H1 (cell line): ENCODE results near the gene TOM1L2. TPM values are rescaled to one million over a fixed set of nuclear protein-coding genes. Genes with fewer than 3 reads are reported as not detected.

ENCODE experiments used
- CTCF ChIA-PET: fragments of 300-600 bp; sonication (Branson Sonifier 250); formaldehyde crosslinking; loops from one replicate; lab custom pipeline; 2021; ENCODE audit not compliant: partially characterized antibody; lab: Charles Lee
- POLR2A ChIA-PET: fragments of 300-600 bp; sonication (Branson Sonifier 250); formaldehyde crosslinking; loops from one replicate; lab custom pipeline; 2021; ENCODE audit warnings: inconsistent platforms; ENCODE audit not compliant: partially characterized antibody; lab: Charles Lee
- DNase-seq, 2 experiments: peaks; one replicate each; pipeline versions ENCODE4 v3.0.0 to v3.0.0-alpha.2; 2010 to 2022; ENCODE audit warnings: low spot score in 2 of 2, low read depth in 1 of 2, mixed read lengths in 1 of 2
- FAIRE-seq: peaks from 2 replicates; lab custom pipeline; 2011; peaks lifted over from hg19 to GRCh38; lab: Jason Lieb, UNC
- H2AFZ ChIP-seq: 2 replicates; pipeline ENCODE4 v1.8.1; 2012; ENCODE audit warnings: low read length, inconsistent platforms
- H2AK5ac ChIP-seq: 2 replicates; pipeline ENCODE4 v1.6.1; 2013; ENCODE audit warnings: low read depth, low read length
- H2BK120ac ChIP-seq: replicated peaks from 2 replicates; pipeline ENCODE3; 2013; ENCODE audit warnings: low read depth, low read length, inconsistent platforms
- H2BK12ac ChIP-seq: 2 replicates; pipeline ENCODE4 v1.6.1; 2013; ENCODE audit warnings: low read depth, low read length
- H2BK15ac ChIP-seq: 2 replicates; pipeline ENCODE4 v1.6.1; 2013; ENCODE audit warnings: low read length
- H2BK20ac ChIP-seq: 2 replicates; pipeline ENCODE4 v1.6.1; 2013; ENCODE audit warnings: low read length
- H2BK5ac ChIP-seq: 2 replicates; pipeline ENCODE4 v1.6.1; 2013; ENCODE audit warnings: low read depth, low read length
- H3K14ac ChIP-seq: 2 replicates; pipeline ENCODE4 v1.6.1; 2013; ENCODE audit warnings: inconsistent platforms; ENCODE audit not compliant: insufficient read length
- H3K18ac ChIP-seq: 2 replicates; pipeline ENCODE4 v1.6.1; 2013; ENCODE audit warnings: low read length; ENCODE audit errors: extremely low read depth
- H3K23ac ChIP-seq: 2 replicates; pipeline ENCODE4 v1.6.1; 2013; ENCODE audit warnings: inconsistent platforms; ENCODE audit not compliant: insufficient read length
- H3K23me2 ChIP-seq: 2 replicates; pipeline ENCODE4 v1.6.1; 2013; ENCODE audit warnings: low read depth, low read length
- H3K27ac ChIP-seq: 2 replicates; pipeline ENCODE4 v1.6.1; 2011; ENCODE audit warnings: low read depth, low read length, inconsistent platforms
- H3K27me3 ChIP-seq, 4 experiments: replicated peaks in 1 of 4; 1 replicate in 1 of 4; 2 replicates in 3 of 4; pipeline versions ENCODE4 v1.6.1 to v1.8.1; 2011 to 2013; ENCODE audit warnings: low read length in 3 of 4, mild to moderate bottlenecking in 3 of 4, inconsistent platforms in 2 of 4, mixed read lengths in 2 of 4, moderate library complexity in 1 of 4; ENCODE audit not compliant: control insufficient read depth in 3 of 4, insufficient read depth in 3 of 4; ENCODE audit errors: extremely low read depth in 1 of 4
- H3K36me3 ChIP-seq, 4 experiments: 2 replicates each; pipeline versions ENCODE4 v1.6.1 to v1.8.1; 2011 to 2013; ENCODE audit warnings: mild to moderate bottlenecking in 4 of 4, low read length in 3 of 4, moderate library complexity in 2 of 4, control low read depth in 1 of 4, inconsistent platforms in 1 of 4; ENCODE audit not compliant: insufficient read depth in 4 of 4, control insufficient read depth in 2 of 4
- H3K4ac ChIP-seq: replicated peaks from 2 replicates; pipeline ENCODE3; 2013; ENCODE audit warnings: low read length, low read depth, mixed read lengths, inconsistent platforms; ENCODE audit not compliant: insufficient read length
- H3K4me1 ChIP-seq, 4 experiments: replicated peaks in 1 of 4; 1 replicate in 1 of 4; 2 replicates in 3 of 4; pipeline versions ENCODE4 v1.6.1 to v1.8.1; 2011 to 2013; ENCODE audit warnings: low read length in 3 of 4, inconsistent platforms in 2 of 4, mixed read lengths in 1 of 4; ENCODE audit not compliant: insufficient read depth in 4 of 4, control insufficient read depth in 3 of 4
- H3K4me2 ChIP-seq, 2 experiments: 2 replicates each; pipeline versions ENCODE4 v1.6.1 to v1.8.1; 2011 to 2013; ENCODE audit warnings: low read depth in 2 of 2, low read length in 2 of 2, control low read depth in 1 of 2, inconsistent platforms in 1 of 2, mild to moderate bottlenecking in 1 of 2; ENCODE audit not compliant: insufficient read depth in 1 of 2
- H3K4me3 ChIP-seq, 4 experiments: fragments of 200-600, 300-600 bp in 1 of 4; sonication (generic), shearing (Covaris generic), sonication (Bioruptor Twin) in 1 of 4; 2 replicates each; pipeline versions ENCODE4 v1.5.1 to v1.8.1; 2011 to 2016; ENCODE audit warnings: low read length in 4 of 4, low read depth in 3 of 4, control low read depth in 2 of 4, inconsistent platforms in 2 of 4, mild to moderate bottlenecking in 2 of 4, mixed read lengths in 1 of 4, moderate library complexity in 1 of 4; ENCODE audit not compliant: insufficient read depth in 2 of 4; ENCODE audit errors: extremely low read depth in 1 of 4
- H3K56ac ChIP-seq: replicated peaks from 2 replicates; pipeline ENCODE3; 2013; ENCODE audit warnings: low read depth, mild to moderate bottlenecking, mixed read lengths, low read length, inconsistent platforms; ENCODE audit not compliant: insufficient read length
- H3K79me1 ChIP-seq: 2 replicates; pipeline ENCODE4 v1.6.1; 2013; ENCODE audit warnings: low read depth, low read length, control low read depth
- H3K79me2 ChIP-seq, 2 experiments: 2 replicates each; pipeline versions ENCODE4 v1.6.1 to v1.8.1; 2012 to 2013; ENCODE audit warnings: low read length in 2 of 2, mild to moderate bottlenecking in 2 of 2, inconsistent platforms in 1 of 2; ENCODE audit not compliant: insufficient read depth in 2 of 2, control insufficient read depth in 1 of 2
- H3K9ac ChIP-seq, 4 experiments: replicated peaks in 1 of 4; 1 replicate in 1 of 4; 2 replicates in 3 of 4; pipeline versions ENCODE4 v1.6.1 to v1.8.1; 2011 to 2013; ENCODE audit warnings: low read depth in 3 of 4, low read length in 3 of 4, control low read depth in 2 of 4, mild to moderate bottlenecking in 2 of 4, moderate library complexity in 2 of 4, inconsistent platforms in 1 of 4; ENCODE audit errors: extremely low read depth in 1 of 4
- H3K9me3 ChIP-seq, 2 experiments: 2 replicates each; pipeline versions ENCODE4 v1.6.1 to v1.8.1; 2012 to 2013; ENCODE audit warnings: mild to moderate bottlenecking in 2 of 2, moderate library complexity in 2 of 2, control low read depth in 1 of 2, inconsistent platforms in 1 of 2, low read depth in 1 of 2, low read length in 1 of 2, mixed read lengths in 1 of 2; ENCODE audit not compliant: insufficient read depth in 2 of 2
- H4K20me1 ChIP-seq, 2 experiments: replicated peaks in 1 of 2; 2 replicates each; pipeline versions ENCODE3 to v1.8.1; 2011 to 2013; ENCODE audit warnings: inconsistent platforms in 2 of 2, low read length in 2 of 2, mild to moderate bottlenecking in 1 of 2; ENCODE audit not compliant: insufficient read depth in 2 of 2, control insufficient read depth in 1 of 2
- H4K5ac ChIP-seq: 2 replicates; pipeline ENCODE4 v1.6.1; 2013; ENCODE audit warnings: low read length, low read depth, mixed read lengths, inconsistent platforms; ENCODE audit not compliant: insufficient read length
- H4K8ac ChIP-seq: 2 replicates; pipeline ENCODE4 v1.8.0; 2013; ENCODE audit warnings: mild to moderate bottlenecking, moderate library complexity, low read length, inconsistent platforms; ENCODE audit not compliant: insufficient read depth; ENCODE audit errors: extremely low read depth
- H4K91ac ChIP-seq: replicated peaks from 2 replicates; pipeline ENCODE3; 2013; ENCODE audit warnings: low read length, mixed read lengths, inconsistent platforms; ENCODE audit not compliant: insufficient read length
- BCL11A ChIP-seq, 2 experiments: IDR thresholded peaks; one replicate each; pipeline ENCODE4 v1.6.1; 2011; ENCODE audit warnings: low read depth in 2 of 2, low read length in 2 of 2, mild to moderate bottlenecking in 2 of 2
- HDAC2 ChIP-seq, 2 experiments: fragments of 300-600 bp in 1 of 2; sonication (generic) in 1 of 2; IDR thresholded peaks; 2 replicates each; pipeline ENCODE4 v1.6.1; 2011 to 2012; ENCODE audit warnings: low read depth in 2 of 2, low read length in 2 of 2, mild to moderate bottlenecking in 2 of 2, moderate library complexity in 2 of 2, borderline replicate concordance in 1 of 2, inconsistent platforms in 1 of 2
- KDM4A ChIP-seq: IDR thresholded peaks from one replicate; pipeline ENCODE4 v1.7.1; 2012; ENCODE audit warnings: low read depth, mild to moderate bottlenecking, moderate library complexity, low read length, inconsistent platforms; ENCODE audit not compliant: severe bottlenecking
- NANOG ChIP-seq: IDR thresholded peaks from 2 replicates; pipeline ENCODE4 v1.6.1; 2011; ENCODE audit warnings: low read length, low read depth, mild to moderate bottlenecking, inconsistent platforms; ENCODE audit not compliant: insufficient read depth, poor library complexity, severe bottlenecking
- NRF1 ChIP-seq: IDR thresholded peaks from 2 replicates; pipeline ENCODE4 v1.6.1; 2011; ENCODE audit warnings: mild to moderate bottlenecking, low read depth, low read length, improper control_type of control experiment
- POLR2AphosphoS5 ChIP-seq: IDR thresholded peaks from 2 replicates; pipeline ENCODE4 v1.6.1; 2011; ENCODE audit warnings: low read depth, low read length
- SAP30 ChIP-seq: fragments of 300-600 bp; sonication (generic); IDR thresholded peaks from 2 replicates; pipeline ENCODE4 v1.7.1; 2012; ENCODE audit warnings: low read length, moderate library complexity, mild to moderate bottlenecking, inconsistent platforms; ENCODE audit not compliant: insufficient read depth, insufficient replicate concordance
- SRF ChIP-seq: IDR thresholded peaks from 2 replicates; pipeline ENCODE4 v1.6.1; 2011; ENCODE audit warnings: mild to moderate bottlenecking, low read depth, low read length, moderate library complexity
- TAF1 ChIP-seq: IDR thresholded peaks from 2 replicates; pipeline ENCODE4 v1.6.1; 2011; ENCODE audit warnings: mild to moderate bottlenecking, low read depth, low read length
- TEAD4 ChIP-seq: IDR thresholded peaks from 2 replicates; pipeline ENCODE4 v1.6.1; 2012; ENCODE audit warnings: low read depth, low read length, inconsistent platforms, mixed read lengths
- WGBS, 2 experiments: shearing (Covaris generic) in 1 of 2; methylation state at CpG; one replicate each; pipeline versions ENCODE4 v1.1.6 to v1.1.7; 2013 to 2015; ENCODE audit warnings: low lambda C conversion rate in 2 of 2, mixed read lengths in 2 of 2, inconsistent platforms in 1 of 2, low coverage in 1 of 2, missing lambda C conversion rate in 1 of 2; ENCODE audit not compliant: insufficient replicate concordance in 2 of 2, insufficient coverage in 1 of 2, insufficient read length in 1 of 2; ENCODE audit errors: extremely low coverage in 1 of 2, missing lambda C conversion rate in 1 of 2; 5-methylcytosine and 5-hydroxymethylcytosine counted together
- polyA plus RNA-seq, 7 experiments: library from polyadenylated mRNA; depleted of rRNA in 3 of 7; stranded (reverse) in 5 of 7; unstranded in 2 of 7; fragments of >200 nt in 5 of 7; fragments of 200-250 nt in 2 of 7; gene quantifications; 1 replicate in 5 of 7; 2 replicates in 1 of 7; 4 replicates in 1 of 7; pipeline versions ENCODE4 v1.2.1 to v1.2.3, GENCODE V29; 2011 to 2013; ENCODE audit warnings: missing spikeins in 2 of 7, mixed read lengths in 2 of 7
- total RNA-seq: library from RNA; stranded (reverse); fragmentation: NEBNext Ultra II Directional; extraction: Animal tissue kit (Norgen Biotek cat#: 25700); gene quantifications from 2 replicates; pipeline ENCODE4 v1.2.1, GENCODE V29; 2021
- TF ChIP-seq, protein P1 (sequence below): IDR thresholded peaks from 2 replicates; pipeline ENCODE4 v1.6.1; 2011; ENCODE audit warnings: low read depth, mild to moderate bottlenecking, low read length; ENCODE audit not compliant: insufficient read depth
- TF ChIP-seq, protein P2 (sequence below): IDR thresholded peaks from 2 replicates; pipeline ENCODE4 v1.6.1; 2012; ENCODE audit warnings: low read length, inconsistent platforms

Gene TOM1L2
- total and polyA plus RNA-seq, 2 of the 8 experiments (the other 6 are each of a cell fraction or from before 2014, with no cell fraction given) = 2.0 to 3.4 TPM

DNA sequence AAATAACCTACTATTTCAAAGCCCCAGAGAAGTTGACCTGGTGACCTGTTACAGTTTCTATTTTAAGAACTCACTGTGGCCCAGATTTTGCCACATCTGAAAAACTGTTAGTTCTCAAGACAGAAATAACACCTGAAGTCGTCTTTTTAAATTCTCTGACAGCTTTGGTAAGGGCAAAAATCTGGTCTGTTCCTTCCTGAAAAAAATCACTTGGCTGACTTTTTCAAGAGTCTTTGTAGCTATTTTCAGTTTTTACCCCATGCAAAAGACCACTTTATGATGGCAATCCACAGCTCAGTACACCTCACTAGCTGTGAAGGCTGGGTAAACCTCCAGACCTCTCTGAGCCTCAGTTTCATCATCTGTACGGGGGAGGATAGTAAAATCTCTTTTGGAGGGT is 74.8 kb downstream of the TOM1L2 start:
- no peaks in the 10 kb centered on the region for H3K36me3 ChIP-seq
- H2BK15ac ChIP-seq = no peak overlapping the region
- H4K5ac ChIP-seq = no peak overlapping the region
- no peaks in the 10 kb centered on the region for H3K9me3 ChIP-seq
- WGBS, 2 experiments = 93% methylated on average over 2 of the region's 2 CpGs; no CpG with 5 or more reads in 1 of the 2 experiments
- H3K18ac ChIP-seq = no peak overlapping the region
- no peak overlapping the region for H3K56ac ChIP-seq
- DNase-seq = no peak
- H4K8ac ChIP-seq = no peak overlapping the region
- POLR2A ChIA-PET = no interaction called here
- no peaks in the 10 kb centered on the region for H3K4me1 ChIP-seq
- no peak overlapping the region for H3K9ac ChIP-seq
- 0 out of 2 replicates have a peak, but pooled peaks cover 1% of the 10 kb centered on the region for H3K23me2 ChIP-seq
- H3K4me3 ChIP-seq = no peak overlapping the region
- no peak overlapping the region for H2BK120ac ChIP-seq
- H3K4ac ChIP-seq = no peak overlapping the region
- H4K20me1 ChIP-seq = no peaks in the 10 kb centered on the region
- H2BK20ac ChIP-seq = no peak overlapping the region
- no peak overlapping the region for H4K91ac ChIP-seq
- H3K27ac ChIP-seq = no peak overlapping the region
- H2AFZ ChIP-seq = no peak overlapping the region
- no peak overlapping the region for H3K23ac ChIP-seq
- no peak overlapping the region for H2BK12ac ChIP-seq
- no peaks in the 10 kb centered on the region for H3K27me3 ChIP-seq
- H2BK5ac ChIP-seq = no peak overlapping the region
- H3K79me1 ChIP-seq = no peaks in the 10 kb centered on the region
- H2AK5ac ChIP-seq = no peak overlapping the region
- CTCF ChIA-PET = interaction anchor here (1.1 to 9.0 kb wide), 5 partner anchors 10 to 113 kb away, joined by 3 to 85 read pairs (median 6); no protein-coding TSS in a partner anchor
- no peak overlapping the region for H3K14ac ChIP-seq
- FAIRE-seq = no peak
- no peak overlapping the region for H3K4me2 ChIP-seq
- no peaks in the 10 kb centered on the region for H3K79me2 ChIP-seq
- no peak for TF ChIP-seq KDM4A
- TF ChIP-seq TAF1 = no peak
- no peak for TF ChIP-seq NANOG
- no peak for TF ChIP-seq BCL11A (IDR thresholded peaks at IDR 0.05; ENCODE audit: low read depth in 2 of 2, low read length in 2 of 2)
- no peak for TF ChIP-seq SRF
- no peak for TF ChIP-seq POLR2AphosphoS5
- TF ChIP-seq SAP30 = no peak
- TF ChIP-seq, protein P1, sequence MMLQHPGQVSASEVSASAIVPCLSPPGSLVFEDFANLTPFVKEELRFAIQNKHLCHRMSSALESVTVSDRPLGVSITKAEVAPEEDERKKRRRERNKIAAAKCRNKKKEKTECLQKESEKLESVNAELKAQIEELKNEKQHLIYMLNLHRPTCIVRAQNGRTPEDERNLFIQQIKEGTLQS = no peak
- TF ChIP-seq TEAD4 = no peak
- TF ChIP-seq HDAC2 (IDR thresholded peaks at IDR 0.05; ENCODE audit: borderline replicate concordance in 1 of 2, low read depth in 2 of 2, low read length in 2 of 2) = no peak
- TF ChIP-seq, protein P2, sequence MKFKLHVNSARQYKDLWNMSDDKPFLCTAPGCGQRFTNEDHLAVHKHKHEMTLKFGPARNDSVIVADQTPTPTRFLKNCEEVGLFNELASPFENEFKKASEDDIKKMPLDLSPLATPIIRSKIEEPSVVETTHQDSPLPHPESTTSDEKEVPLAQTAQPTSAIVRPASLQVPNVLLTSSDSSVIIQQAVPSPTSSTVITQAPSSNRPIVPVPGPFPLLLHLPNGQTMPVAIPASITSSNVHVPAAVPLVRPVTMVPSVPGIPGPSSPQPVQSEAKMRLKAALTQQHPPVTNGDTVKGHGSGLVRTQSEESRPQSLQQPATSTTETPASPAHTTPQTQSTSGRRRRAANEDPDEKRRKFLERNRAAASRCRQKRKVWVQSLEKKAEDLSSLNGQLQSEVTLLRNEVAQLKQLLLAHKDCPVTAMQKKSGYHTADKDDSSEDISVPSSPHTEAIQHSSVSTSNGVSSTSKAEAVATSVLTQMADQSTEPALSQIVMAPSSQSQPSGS = no peak
- TF ChIP-seq NRF1 = no peak
